ENCODE data around the gene HELLS. TPM values are rescaled to one million over a fixed set of nuclear protein-coding genes. Genes with fewer than 3 reads are reported as not detected.

The HELLS gene
- total and polyA plus RNA-seq, 2 donors (not counting 3 experiments of a cell fraction or from before 2014, with no cell fraction given), result 24.7 to 85.5 TPM

DNA sequence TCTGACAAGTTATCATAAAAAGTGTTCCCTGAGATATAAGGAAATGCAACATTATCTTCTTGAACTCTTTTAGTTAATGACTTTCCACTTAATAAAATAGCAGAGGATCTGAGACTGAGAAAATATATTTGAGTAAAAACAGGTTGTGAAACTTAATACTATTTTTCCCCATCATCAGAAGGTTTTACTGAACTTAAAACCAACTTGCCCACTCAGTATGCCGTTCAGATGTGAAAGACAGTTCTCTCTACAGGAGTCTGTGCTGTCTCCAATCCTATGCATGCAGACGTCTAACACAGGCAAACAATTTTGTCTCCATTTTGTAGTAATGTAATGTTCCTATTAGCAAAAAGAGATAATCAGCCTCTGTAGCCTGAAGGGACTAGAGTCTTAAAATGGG is 99.7 kb downstream of the HELLS start:
- no TSS peak for BruUV-seq (replicated peaks)
- Histone ChIP-seq H2AFZ (ENCODE audit: low read depth, low read length) (no peak overlapping the region), H3K4me2 (ENCODE audit: insufficient read depth, low read length) (no peak overlapping the region), H3K79me2 (ENCODE audit: control insufficient read depth, insufficient read depth, low read length) (no peaks in the 10 kb centered on the region), H3K9ac (replicated peaks; ENCODE audit: extremely low read depth, insufficient read depth, low read length) (no peak overlapping the region), H4K20me1 (replicated peaks; ENCODE audit: control insufficient read depth, extremely low read depth, insufficient read depth, low read length) (no peaks in the 10 kb centered on the region), H3K27ac (ENCODE audit: insufficient read depth, low read depth, low read length) (no peak overlapping the region), H3K4me1 (ENCODE audit: control insufficient read depth, extremely low read depth, insufficient read depth, low read length) (no peaks in the 10 kb centered on the region), H3K36me3 (ENCODE audit: control insufficient read depth in 2 of 2, extremely low read depth in 1 of 2, insufficient read depth in 2 of 2, low read length in 2 of 2) (no peaks in the 10 kb centered on the region), H3K4me3 (replicated peaks in 1 of 3; ENCODE audit: insufficient read depth in 1 of 3, low read depth in 1 of 3, low read length in 3 of 3) (no peak overlapping the region), H3K27me3 (ENCODE audit: control insufficient read depth in 2 of 2, insufficient read depth in 2 of 2, low read length in 2 of 2) (no peaks in the 10 kb centered on the region), H3K9me1 (replicated peaks; ENCODE audit: control insufficient read depth, extremely low read depth, insufficient read depth, low read length) (no peaks in the 10 kb centered on the region), H3K9me3 (replicated peaks; ENCODE audit: control insufficient read depth, insufficient read depth, low read length) (no peaks in the 10 kb centered on the region)
- TF ChIP-seq FOS (IDR thresholded peaks at IDR 0.05; ENCODE audit: borderline replicate concordance, insufficient read depth, low read length), result no peak
- TF ChIP-seq JUN (IDR thresholded peaks at IDR 0.05; ENCODE audit: borderline replicate concordance, insufficient read depth, insufficient read length, low read depth), result no peak
- POLR2A ChIA-PET, result no interaction called here
- intact Hi-C loops (cut with micrococcal nuclease), result no loop called here
- no peak for DNase-seq (ENCODE audit: low read depth, low spot score)
- CTCF ChIA-PET, result no interaction called here
- dilution Hi-C loops (cut with MboI; ENCODE audit: extremely low pct_ligation_motif_present, low sequenced_read_pairs), result no loop called here
- no peak for FAIRE-seq

Other genes with a start within 250 kb of the HELLS start
- 19.8 and 20.5 TPM in 2 replicates for gene NOC3L, start 182.8 kb upstream of the HELLS start, total RNA-seq
- gene NOC3L, start 182.8 kb upstream of the HELLS start, polyA plus RNA-seq, result 3.4 and 4.3 TPM in 2 replicates
- gene TBC1D12, start 143.2 kb upstream of the HELLS start, total RNA-seq, result 7.1 and 7.3 TPM in 2 replicates
- 2.9 and 3.2 TPM in 2 replicates for gene TBC1D12, start 143.2 kb upstream of the HELLS start, polyA plus RNA-seq
- gene CYP2C18, start 137.9 kb downstream of the HELLS start, total RNA-seq, result not detected in 2 replicates
- not detected in 2 replicates for gene CYP2C18, start 137.9 kb downstream of the HELLS start, polyA plus RNA-seq
- not detected in 2 replicates for gene CYP2C19, start 216.9 kb downstream of the HELLS start, total RNA-seq
- not detected in 2 replicates for gene CYP2C19, start 216.9 kb downstream of the HELLS start, polyA plus RNA-seq

Data from endothelial cell of umbilical vein (primary cell).